HepG2 (cell line): ENCODE data around the gene ANXA6. TPM values are rescaled to one million over a fixed set of nuclear protein-coding genes. Genes with fewer than 3 reads are reported as not detected.

Experiments used
- ATAC-seq: fragments of 200-7000 bp; cut with Tn5 transposase; 3 replicates; pipeline ENCODE4 v1.9.1; 2020; ENCODE audit warnings: mild to moderate bottlenecking, moderate library complexity
- BruUV-seq: library from RNA; stranded (reverse); fragments of 400-500 nt; replicated peaks from 2 replicates; lab custom pipeline; 2021; lab: Mats Ljungman, UMichigan
- CTCF ChIA-PET: fragments of 300-600 bp; formaldehyde crosslinking; extraction: SDS; loops from one replicate; lab custom pipeline; 2021; ENCODE audit warnings: low total read pairs, inconsistent platforms, low intra/inter-chr PET ratio; lab: Yijun Ruan, JAX
- POLR2A ChIA-PET: fragments of 350-600 bp; sonication (Branson Sonifier 250); formaldehyde crosslinking; loops from one replicate; lab custom pipeline; 2020; ENCODE audit warnings: antibody characterized with exemption, inconsistent platforms; lab: Yijun Ruan, JAX
- DNase-seq: peaks from one replicate; pipeline ENCODE4 v3.0.0-alpha.2; 2015; ENCODE audit warnings: low spot score
- FAIRE-seq: peaks from 3 replicates; lab custom pipeline; 2011; peaks lifted over from hg19 to GRCh38; lab: Jason Lieb, UNC
- H2AFZ ChIP-seq: one replicate; pipeline ENCODE4 v1.6.1; 2011; ENCODE audit warnings: low read length, inconsistent platforms
- H3K27ac ChIP-seq: fragments of 300-600 bp; 3 replicates; pipeline ENCODE4 v1.8.0; 2011; ENCODE audit warnings: mixed run types, mild to moderate bottlenecking, mixed read lengths, low read length, inconsistent platforms; ENCODE audit not compliant: insufficient read depth; ENCODE audit errors: extremely low read length
- H3K27me3 ChIP-seq, 2 experiments: fragments of 200-600 bp in 1 of 2; 2 replicates in 1 of 2; 3 replicates in 1 of 2; pipeline versions ENCODE4 v1.6.0 to v1.8.0; 2011; ENCODE audit warnings: low read length in 2 of 2, mild to moderate bottlenecking in 2 of 2, moderate library complexity in 2 of 2, inconsistent platforms in 1 of 2; ENCODE audit not compliant: insufficient read depth in 2 of 2, control insufficient read depth in 1 of 2
- H3K36me3 ChIP-seq, 2 experiments: fragments of 200-600 bp in 1 of 2; replicated peaks in 1 of 2; 2 replicates in 1 of 2; 3 replicates in 1 of 2; pipeline versions ENCODE4 v1.5.1 to v1.8.0; 2011; ENCODE audit warnings: low read length in 2 of 2, inconsistent platforms in 1 of 2; ENCODE audit not compliant: insufficient read depth in 2 of 2, control insufficient read depth in 1 of 2
- H3K4me1 ChIP-seq: 2 replicates; pipeline ENCODE4 v1.5.1; 2012; ENCODE audit warnings: low read length, inconsistent platforms; ENCODE audit not compliant: insufficient read depth
- H3K4me2 ChIP-seq: 2 replicates; pipeline ENCODE4 v1.6.0; 2011; ENCODE audit warnings: low read depth, low read length, inconsistent platforms
- H3K4me3 ChIP-seq, 3 experiments: fragments of 200-600 bp in 1 of 3; sonication (generic), shearing (Covaris generic) in 1 of 3; replicated peaks in 1 of 3; 2 replicates each; pipeline ENCODE4 v1.5.1; 2011 to 2016; ENCODE audit warnings: low read length in 3 of 3, inconsistent platforms in 2 of 3, low read depth in 2 of 3, mild to moderate bottlenecking in 2 of 3, control low read depth in 1 of 3, mixed read lengths in 1 of 3; ENCODE audit not compliant: insufficient read depth in 1 of 3
- H3K79me2 ChIP-seq: one replicate; pipeline ENCODE4 v1.6.1; 2011; ENCODE audit warnings: low read length, inconsistent platforms; ENCODE audit not compliant: insufficient read depth
- H3K9ac ChIP-seq: 2 replicates; pipeline ENCODE4 v1.6.0; 2011; ENCODE audit warnings: mild to moderate bottlenecking, low read depth, low read length, inconsistent platforms; ENCODE audit not compliant: insufficient read depth
- H3K9me3 ChIP-seq: 2 replicates; pipeline ENCODE4 v1.5.1; 2012; ENCODE audit warnings: mild to moderate bottlenecking, low read length
- H4K20me1 ChIP-seq: 2 replicates; pipeline ENCODE4 v1.6.0; 2011; ENCODE audit warnings: inconsistent platforms, mild to moderate bottlenecking, low read length, moderate library complexity; ENCODE audit not compliant: insufficient read depth
- FOXA1 ChIP-seq, 2 experiments: fragments of 450-650 bp in 1 of 2; sonication (generic) in 1 of 2; formaldehyde crosslinking in 1 of 2; IDR thresholded peaks; 2 replicates each; pipeline versions ENCODE4 v1.4.0 to v1.6.1; 2016 to 2020; ENCODE audit warnings: missing genetic modification reagents in 1 of 2
- IKZF4 ChIP-seq: sonication (generic); formaldehyde crosslinking; IDR thresholded peaks from 2 replicates; pipeline ENCODE4 v1.5.1; 2020; ENCODE audit warnings: borderline replicate concordance, mild to moderate bottlenecking, low read depth, missing genetic modification reagents; ENCODE audit errors: not compliant biosample characterization
- MIXL1 ChIP-seq: IDR thresholded peaks from 2 replicates; pipeline ENCODE4 v1.6.1; 2016
- MYNN ChIP-seq: sonication (generic); formaldehyde crosslinking; IDR thresholded peaks from 2 replicates; pipeline ENCODE4 v1.4.0; 2020; ENCODE audit warnings: mild to moderate bottlenecking, low read depth, missing genetic modification reagents
- NKX3-1 ChIP-seq: sonication (generic); formaldehyde crosslinking; IDR thresholded peaks from 2 replicates; pipeline ENCODE4 v1.5.0; 2020; ENCODE audit warnings: missing genetic modification reagents
- PHF5A ChIP-seq: IDR thresholded peaks from one replicate; pipeline ENCODE4 v1.6.1; 2018; ENCODE audit warnings: low read depth, missing genetic modification reagents; ENCODE audit not compliant: unreplicated experiment
- PLSCR1 ChIP-seq: sonication (generic); formaldehyde crosslinking; IDR thresholded peaks from 2 replicates; pipeline ENCODE4 v1.5.0; 2020; ENCODE audit warnings: missing genetic modification reagents, mild to moderate bottlenecking, borderline replicate concordance
- SAFB2 ChIP-seq: sonication (generic); formaldehyde crosslinking; IDR thresholded peaks from 2 replicates; pipeline ENCODE4 v1.5.1; 2020; ENCODE audit warnings: missing genetic modification reagents, low read depth, mild to moderate bottlenecking, borderline replicate concordance
- SMAD3 ChIP-seq: sonication (generic); formaldehyde crosslinking; IDR thresholded peaks from 2 replicates; pipeline ENCODE4 v1.4.0; 2020; ENCODE audit warnings: missing genetic modification reagents
- XRCC5 ChIP-seq: fragments of 200-400 bp; formaldehyde crosslinking; optimal IDR thresholded peaks from 2 replicates; pipeline ENCODE3; 2017; ENCODE audit warnings: mild to moderate bottlenecking, low read length
- ZFP62 ChIP-seq: sonication (generic); formaldehyde crosslinking; IDR thresholded peaks from 2 replicates; pipeline ENCODE4 v1.4.0; 2020; ENCODE audit warnings: missing genetic modification reagents
- ZFX ChIP-seq: sonication (generic); formaldehyde crosslinking; IDR thresholded peaks from 2 replicates; pipeline ENCODE4 v1.4.0; 2020; ENCODE audit warnings: mild to moderate bottlenecking, low read depth, missing genetic modification reagents, moderate library complexity
- ZNF296 ChIP-seq: sonication (generic); formaldehyde crosslinking; conservative IDR thresholded peaks from 2 replicates; pipeline ENCODE4 v1.5.0; 2020; ENCODE audit warnings: mild to moderate bottlenecking, missing genetic modification reagents
- ZNF674 ChIP-seq: sonication (generic); formaldehyde crosslinking; IDR thresholded peaks from 2 replicates; pipeline ENCODE4 v1.5.0; 2020; ENCODE audit warnings: low read depth, mild to moderate bottlenecking, missing genetic modification reagents
- WGBS: methylation state at CpG from one replicate; pipeline ENCODE4 v1.1.6; 2017; ENCODE audit warnings: low lambda C conversion rate; 5-methylcytosine and 5-hydroxymethylcytosine counted together
- in situ Hi-C: cut with HindIII; loops from 2 replicates; pipeline ENCODE4 v1.10.0; 2017; ENCODE audit warnings: low pct_unique_long_range_greater_than_20kb; ENCODE audit not compliant: extremely low pct_ligation_motif_present
- intact Hi-C: fragments of 100-400 bp; cut with micrococcal nuclease; formaldehyde crosslinking; loops from one replicate; pipeline ENCODE4 v1.10.0; 2022; ENCODE audit not compliant: unreplicated experiment
- polyA plus RNA-seq, 8 experiments: library from polyadenylated mRNA; depleted of rRNA in 3 of 8; stranded (reverse) in 7 of 8; unstranded in 1 of 8; fragments of >200 nt; fragmentation: Illumina TruSeq in 4 of 8; extraction: Trizol in 4 of 8; gene quantifications; 2 replicates each; pipeline versions ENCODE4 v1.2.1 to v1.2.3, GENCODE V29; 2011 to 2016; ENCODE audit warnings: low read depth in 4 of 8, missing spikeins in 1 of 8, mixed read lengths in 1 of 8; ENCODE audit not compliant: insufficient read depth in 1 of 8
- total RNA-seq, 5 experiments: library from RNA; depleted of rRNA; stranded (reverse); fragments of >200 nt; fragmentation: Illumina TruSeq; extraction: Trizol; gene quantifications; 2 replicates each; pipeline ENCODE4 v1.2.3, GENCODE V29; 2016; ENCODE audit warnings: low read depth in 1 of 5
- TF ChIP-seq, protein P1 (sequence below): sonication (generic); formaldehyde crosslinking; IDR thresholded peaks from 2 replicates; pipeline ENCODE4 v1.8.0; 2022; ENCODE audit warnings: missing genetic modification reagents, mild to moderate bottlenecking, borderline replicate concordance
- TF ChIP-seq, protein P2 (sequence below): sonication (generic); formaldehyde crosslinking; IDR thresholded peaks from 2 replicates; pipeline ENCODE4 v1.4.0; 2020; ENCODE audit warnings: missing genetic modification reagents; ENCODE audit errors: not compliant biosample characterization
- TF ChIP-seq, protein P3 (sequence below): fragments of 450-650 bp; IDR thresholded peaks from 2 replicates; pipeline ENCODE4 v1.6.1; 2016
- TF ChIP-seq, protein P4 (sequence below): sonication (generic); formaldehyde crosslinking; IDR thresholded peaks from 2 replicates; pipeline ENCODE4 v1.8.0; 2022; ENCODE audit warnings: mild to moderate bottlenecking, missing genetic modification reagents, moderate library complexity

ANXA6 gene
- total and polyA plus RNA-seq, 2 of the 13 experiments (the other 11 are each of a cell fraction or from before 2014, with no cell fraction given) = 103 to 125 TPM

GRCh38 chr5:151072630-151073025 is 85.0 kb downstream of the ANXA6 start (continued):
- no peak for TF ChIP-seq PLSCR1 (CRISPR knock-in tag)
- TF ChIP-seq FOXA1 (IDR thresholded peaks at IDR 0.05) = no peak
- TF ChIP-seq FOXA1 (CRISPR knock-in tag; IDR thresholded peaks at IDR 0.05) = no peak
- no peak for TF ChIP-seq ZNF296
- TF ChIP-seq, protein P1, sequence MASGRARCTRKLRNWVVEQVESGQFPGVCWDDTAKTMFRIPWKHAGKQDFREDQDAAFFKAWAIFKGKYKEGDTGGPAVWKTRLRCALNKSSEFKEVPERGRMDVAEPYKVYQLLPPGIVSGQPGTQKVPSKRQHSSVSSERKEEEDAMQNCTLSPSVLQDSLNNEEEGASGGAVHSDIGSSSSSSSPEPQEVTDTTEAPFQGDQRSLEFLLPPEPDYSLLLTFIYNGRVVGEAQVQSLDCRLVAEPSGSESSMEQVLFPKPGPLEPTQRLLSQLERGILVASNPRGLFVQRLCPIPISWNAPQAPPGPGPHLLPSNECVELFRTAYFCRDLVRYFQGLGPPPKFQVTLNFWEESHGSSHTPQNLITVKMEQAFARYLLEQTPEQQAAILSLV = no peak

DNA sequence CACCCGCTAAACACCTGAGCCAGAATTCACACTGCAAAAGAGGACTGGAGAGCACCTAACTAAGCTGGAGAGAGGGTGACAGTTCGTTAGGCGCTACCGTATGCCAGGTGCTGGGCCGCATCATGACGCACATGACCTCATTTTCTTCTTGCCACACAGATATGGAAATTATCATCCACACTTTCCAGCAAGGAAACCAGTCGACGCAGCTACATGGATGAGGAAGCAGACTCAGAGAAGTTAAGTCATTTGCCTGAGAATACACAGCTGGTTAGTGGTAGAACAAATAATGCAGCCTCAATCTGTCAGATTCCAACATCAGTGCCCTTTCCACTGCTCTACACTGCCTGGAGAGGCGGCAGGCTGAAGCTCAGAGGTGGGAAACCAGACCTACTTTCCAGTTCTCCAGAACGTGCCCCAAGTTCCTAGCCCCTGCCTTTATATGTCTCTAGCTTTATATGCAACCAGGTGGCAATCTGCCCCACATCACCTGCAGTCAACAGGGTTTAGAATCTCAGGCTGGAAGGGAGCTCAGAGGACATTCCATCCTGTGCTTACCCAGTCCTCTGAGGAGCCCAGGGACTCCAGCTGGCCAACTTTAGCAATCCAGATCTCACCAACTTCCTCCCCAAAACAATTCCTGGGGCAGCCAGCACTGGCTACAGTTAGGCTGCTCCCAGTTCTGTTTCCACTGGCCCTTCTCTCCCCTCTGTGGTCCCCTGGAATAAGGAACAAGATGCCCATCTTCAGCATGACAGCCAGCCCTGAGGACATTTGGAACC is 85.5 kb downstream of the ANXA6 start:
- peaks cover 49% of the 10 kb centered on the region for H3K4me1 ChIP-seq
- in situ Hi-C loops (no loop called here), intact Hi-C loops (no loop called here)
- H3K27me3 ChIP-seq = no peaks in the 10 kb centered on the region
- BruUV-seq = no TSS peak
- POLR2A ChIA-PET = interaction anchor here (1.2 to 1.5 kb wide), 2 partner anchors 12 to 14 kb away, joined by 3 read pairs; no protein-coding TSS in a partner anchor
- ATAC-seq (no peak), DNase-seq (no peak), FAIRE-seq (no peak)
- H3K9me3 ChIP-seq = no peaks in the 10 kb centered on the region
- H3K36me3 ChIP-seq = peaks cover 10 to 38% of the 10 kb centered on the region in 2 experiments
- no peak overlapping the region for H3K4me3 ChIP-seq
- H4K20me1 ChIP-seq = peaks cover 66% of the 10 kb centered on the region
- no peak overlapping the region for H3K27ac ChIP-seq
- H3K4me2 ChIP-seq = no peak overlapping the region
- peaks cover 94% of the 10 kb centered on the region for H3K79me2 ChIP-seq
- no peak overlapping the region for H2AFZ ChIP-seq
- 97% methylated on average over 10 of the region's 10 CpGs for WGBS
- H3K9ac ChIP-seq = no peak overlapping the region
- CTCF ChIA-PET = no interaction called here
- no peak for TF ChIP-seq ZFX (CRISPR knock-in tag)
- no peak for TF ChIP-seq MYNN (CRISPR knock-in tag)
- TF ChIP-seq MIXL1 (CRISPR knock-in tag) = no peak
- no peak for TF ChIP-seq ZFP62 (CRISPR knock-in tag)
- no peak for TF ChIP-seq ZNF674 (CRISPR knock-in tag)
- no peak for TF ChIP-seq NKX3-1 (CRISPR knock-in tag)
- no peak for TF ChIP-seq PHF5A (CRISPR knock-in tag)
- TF ChIP-seq SMAD3 = no peak
- no peak for TF ChIP-seq XRCC5
- TF ChIP-seq, protein P2, sequence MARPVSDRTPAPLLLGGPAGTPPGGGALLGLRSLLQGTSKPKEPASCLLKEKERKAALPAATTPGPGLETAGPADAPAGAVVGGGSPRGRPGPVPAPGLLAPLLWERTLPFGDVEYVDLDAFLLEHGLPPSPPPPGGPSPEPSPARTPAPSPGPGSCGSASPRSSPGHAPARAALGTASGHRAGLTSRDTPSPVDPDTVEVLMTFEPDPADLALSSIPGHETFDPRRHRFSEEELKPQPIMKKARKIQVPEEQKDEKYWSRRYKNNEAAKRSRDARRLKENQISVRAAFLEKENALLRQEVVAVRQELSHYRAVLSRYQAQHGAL = no peak
- TF ChIP-seq, protein P3, sequence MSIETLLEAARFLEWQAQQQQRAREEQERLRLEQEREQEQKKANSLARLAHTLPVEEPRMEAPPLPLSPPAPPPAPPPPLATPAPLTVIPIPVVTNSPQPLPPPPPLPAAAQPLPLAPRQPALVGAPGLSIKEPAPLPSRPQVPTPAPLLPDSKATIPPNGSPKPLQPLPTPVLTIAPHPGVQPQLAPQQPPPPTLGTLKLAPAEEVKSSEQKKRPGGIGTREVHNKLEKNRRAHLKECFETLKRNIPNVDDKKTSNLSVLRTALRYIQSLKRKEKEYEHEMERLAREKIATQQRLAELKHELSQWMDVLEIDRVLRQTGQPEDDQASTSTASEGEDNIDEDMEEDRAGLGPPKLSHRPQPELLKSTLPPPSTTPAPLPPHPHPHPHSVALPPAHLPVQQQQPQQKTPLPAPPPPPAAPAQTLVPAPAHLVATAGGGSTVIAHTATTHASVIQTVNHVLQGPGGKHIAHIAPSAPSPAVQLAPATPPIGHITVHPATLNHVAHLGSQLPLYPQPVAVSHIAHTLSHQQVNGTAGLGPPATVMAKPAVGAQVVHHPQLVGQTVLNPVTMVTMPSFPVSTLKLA = no peak
- no peak for TF ChIP-seq IKZF4 (CRISPR knock-in tag)
- TF ChIP-seq SAFB2 = no peak
- TF ChIP-seq, protein P4, sequence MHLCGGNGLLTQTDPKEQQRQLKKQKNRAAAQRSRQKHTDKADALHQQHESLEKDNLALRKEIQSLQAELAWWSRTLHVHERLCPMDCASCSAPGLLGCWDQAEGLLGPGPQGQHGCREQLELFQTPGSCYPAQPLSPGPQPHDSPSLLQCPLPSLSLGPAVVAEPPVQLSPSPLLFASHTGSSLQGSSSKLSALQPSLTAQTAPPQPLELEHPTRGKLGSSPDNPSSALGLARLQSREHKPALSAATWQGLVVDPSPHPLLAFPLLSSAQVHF (CRISPR knock-in tag) = no peak
